ENCODE results near the gene CTBP1.

The CTBP1 gene

DNA sequence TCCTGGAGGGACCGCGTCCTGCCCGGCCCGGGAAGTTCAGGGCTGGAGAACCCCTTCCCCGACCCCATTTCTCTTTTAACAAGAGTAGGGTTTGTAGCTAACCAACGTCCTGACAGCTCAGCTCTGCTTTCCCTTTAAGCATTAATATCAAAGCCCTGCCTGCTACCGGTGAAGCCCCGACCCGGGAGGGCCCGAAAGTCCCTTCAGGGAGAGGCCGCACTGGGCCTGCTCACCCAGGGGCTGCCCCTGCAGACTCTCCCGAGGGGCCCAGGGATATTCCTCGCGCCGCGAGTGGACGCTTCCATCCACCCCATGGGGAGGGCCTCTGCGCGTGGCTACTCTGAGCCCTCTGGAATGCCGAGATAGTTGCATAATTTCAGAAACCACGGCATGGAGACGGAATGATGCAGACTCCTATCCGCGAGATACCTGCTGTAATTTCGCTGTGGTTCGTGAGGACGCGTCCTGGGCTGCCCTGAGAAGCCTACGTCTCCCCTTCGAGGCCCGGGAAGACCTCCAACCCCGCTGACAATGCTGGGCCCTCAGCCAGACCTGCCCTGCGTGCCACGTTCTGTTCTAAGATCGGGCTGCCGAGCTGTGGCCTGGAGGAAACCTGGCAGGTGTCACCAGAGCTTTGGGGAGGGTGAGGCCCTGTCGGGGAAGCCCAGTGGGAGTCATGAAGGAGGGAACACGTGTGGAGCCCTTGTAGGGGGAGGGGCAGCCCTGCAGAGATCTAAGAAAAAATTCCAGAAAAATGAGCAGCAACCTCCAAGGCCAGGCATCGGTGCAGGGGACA is 999 bp upstream of the CTBP1 start:
- peak; percentile 22 for DNase-seq (ENCODE audit: low spot score)

DNA sequence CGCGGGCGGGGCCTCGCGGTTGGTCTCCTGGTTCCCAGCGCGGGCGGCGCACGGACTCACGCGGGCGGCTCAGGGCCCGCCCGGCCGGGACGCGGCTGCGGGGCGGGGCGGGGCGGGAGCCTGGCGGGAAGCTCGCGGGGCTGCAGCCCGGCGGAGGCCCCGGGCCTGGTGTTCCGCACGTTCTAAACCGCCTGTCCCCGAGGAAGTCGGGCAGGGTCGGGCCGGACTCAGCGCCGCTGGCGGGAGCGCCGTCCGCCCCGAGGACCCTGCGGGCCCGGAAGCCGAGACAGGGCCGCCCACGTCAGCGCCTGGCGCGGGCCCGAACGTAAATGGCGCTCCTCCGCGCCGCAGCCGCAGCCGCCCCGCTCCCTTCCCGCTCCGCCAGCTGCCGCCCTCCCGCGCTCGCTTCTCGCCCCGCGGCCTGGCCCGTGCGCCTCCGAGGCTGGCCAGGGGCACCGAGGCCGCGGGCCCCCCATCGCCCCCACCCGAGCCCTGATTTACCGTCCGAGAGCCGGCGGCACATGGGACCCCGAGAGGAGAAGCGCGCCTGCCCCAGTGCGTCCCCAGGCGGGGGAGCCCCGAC is 309 bp upstream of the CTBP1 start:
- DNase-seq (ENCODE audit: low spot score), result peak; percentile 97

DNA sequence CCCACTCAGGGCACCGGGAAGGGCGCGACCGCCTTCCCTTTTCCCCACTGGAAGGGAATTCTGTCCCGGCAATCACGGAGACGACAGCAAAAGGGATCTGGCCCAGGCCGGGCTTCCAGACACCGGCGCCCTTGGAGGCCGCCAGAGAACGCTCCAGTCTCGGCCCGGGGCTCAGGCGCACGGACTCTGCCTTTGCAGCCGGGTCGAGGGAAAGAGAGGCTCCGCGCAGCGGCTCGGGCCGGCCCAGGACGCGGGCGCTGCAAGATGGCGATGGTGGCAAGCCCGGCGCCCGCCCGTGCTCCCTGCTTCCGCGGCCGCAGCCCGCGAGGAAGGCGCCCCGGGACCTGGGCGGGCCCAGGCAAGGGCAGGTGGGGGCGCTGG is 1.1 kb downstream of the CTBP1 start:
- DNase-seq (ENCODE audit: low spot score), result no peak

DNA sequence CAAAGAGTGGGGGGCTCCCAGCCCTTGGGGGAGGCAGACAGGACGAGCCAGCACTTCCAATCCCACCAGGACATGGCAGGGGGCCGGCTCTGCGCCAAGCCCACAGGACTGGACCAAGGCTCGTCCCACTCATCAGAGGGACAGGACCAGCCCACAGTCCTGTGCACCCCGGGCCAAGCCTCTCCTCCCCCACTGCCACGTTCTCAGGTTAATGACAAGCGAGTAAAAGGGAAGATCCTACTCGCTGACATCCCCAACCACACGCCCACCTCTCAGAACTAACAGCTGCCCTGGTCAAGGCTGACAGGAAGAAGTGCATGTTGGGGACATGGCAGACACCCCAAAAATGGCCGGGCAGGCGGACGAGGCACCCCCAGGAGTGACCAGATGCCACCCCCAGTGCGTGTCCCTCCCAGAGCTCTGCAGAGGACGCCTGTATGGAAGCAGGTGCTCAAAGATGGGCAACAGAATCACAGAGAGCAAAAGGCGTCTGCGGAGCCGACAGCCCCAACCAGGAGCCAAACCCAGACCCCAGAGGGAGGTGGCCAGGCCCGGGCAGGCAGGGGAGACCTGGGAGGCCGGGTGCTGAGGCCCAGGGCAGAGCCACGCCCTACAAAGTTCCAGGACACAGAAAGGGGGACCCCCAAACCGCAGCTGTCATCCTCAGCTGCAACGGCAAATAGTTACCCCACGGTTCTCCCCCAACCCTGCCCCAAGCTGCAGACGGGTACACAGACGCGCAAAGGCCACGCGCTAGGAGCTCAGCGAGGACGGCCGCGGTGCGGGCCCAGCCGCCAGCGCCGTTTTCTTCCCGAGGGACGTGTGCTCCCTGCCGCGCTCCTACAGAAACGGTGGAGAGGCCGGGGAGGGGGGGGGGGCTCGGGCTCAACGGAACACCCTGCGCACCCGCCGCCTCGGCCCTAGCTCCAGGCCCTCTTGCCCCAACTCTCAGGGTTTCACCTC is 1.7 kb downstream of the CTBP1 start:
- DNase-seq (ENCODE audit: low spot score), result peak; percentile 63

DNA sequence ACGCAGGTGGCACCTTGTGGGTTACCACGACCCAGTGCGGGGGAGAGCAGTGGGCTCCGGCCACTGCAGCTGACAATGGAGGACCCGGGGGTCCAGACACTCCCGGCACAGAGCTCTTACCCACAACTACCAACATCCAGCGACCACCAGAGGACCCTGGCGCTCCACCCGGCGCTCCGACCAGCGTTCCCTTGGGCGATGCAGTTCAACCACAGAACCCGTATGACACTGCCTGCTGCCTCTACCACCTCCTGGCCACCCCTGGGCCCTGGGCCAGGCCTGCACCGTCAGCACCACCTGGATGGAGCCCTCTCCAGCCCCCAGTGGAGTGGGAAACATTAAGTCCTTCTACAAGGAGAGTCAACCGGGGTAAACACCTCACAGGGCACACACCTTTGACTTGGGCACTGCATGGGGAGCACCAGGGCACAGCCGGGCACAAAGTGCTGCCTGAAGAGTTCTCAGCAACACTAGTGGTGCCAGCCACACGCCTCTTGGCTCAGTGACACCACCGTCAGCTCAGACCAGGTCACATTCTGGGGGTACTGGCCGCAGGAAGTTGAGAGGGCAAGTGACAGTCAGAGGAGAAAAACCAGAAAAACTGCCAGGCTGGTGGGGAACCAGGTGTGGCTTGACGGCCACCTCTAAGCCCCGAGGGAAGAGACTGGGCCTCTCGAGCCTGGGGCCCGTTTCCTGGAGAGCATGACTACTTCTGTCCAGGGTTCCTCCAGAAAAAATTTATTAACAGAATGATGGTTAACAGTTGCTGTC is 2.6 kb downstream of the CTBP1 start:
- peak; percentile 27 for DNase-seq (ENCODE audit: low spot score)

DNA sequence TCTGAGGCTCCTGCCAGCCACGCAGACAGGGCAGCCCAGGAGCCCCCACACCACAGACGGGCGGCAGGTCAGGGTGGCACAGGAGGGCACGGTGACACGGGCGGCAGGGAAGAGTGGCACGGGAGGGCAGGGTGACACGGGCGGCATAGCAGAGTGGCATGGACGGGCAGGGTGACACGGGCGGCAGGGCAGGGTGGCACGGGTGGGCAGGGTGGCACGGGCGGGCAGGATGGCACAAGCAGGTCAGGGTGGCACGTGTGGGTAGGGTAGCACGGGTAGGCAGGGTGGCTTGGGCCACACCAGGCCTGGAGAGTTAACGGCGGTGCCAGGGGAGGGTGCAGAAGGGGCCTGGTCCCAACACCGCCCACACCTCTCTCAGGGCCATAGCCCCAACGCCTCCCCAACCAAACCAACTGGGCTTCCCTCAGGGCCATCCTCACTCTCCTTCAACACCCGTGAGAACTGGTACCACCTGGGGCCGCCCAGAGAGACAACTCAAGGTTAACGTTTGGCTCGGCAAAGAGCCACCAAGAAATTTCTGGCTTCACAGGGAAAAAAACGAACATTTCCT is 3.4 kb downstream of the CTBP1 start:
- no peak for DNase-seq (ENCODE audit: low spot score)

DNA sequence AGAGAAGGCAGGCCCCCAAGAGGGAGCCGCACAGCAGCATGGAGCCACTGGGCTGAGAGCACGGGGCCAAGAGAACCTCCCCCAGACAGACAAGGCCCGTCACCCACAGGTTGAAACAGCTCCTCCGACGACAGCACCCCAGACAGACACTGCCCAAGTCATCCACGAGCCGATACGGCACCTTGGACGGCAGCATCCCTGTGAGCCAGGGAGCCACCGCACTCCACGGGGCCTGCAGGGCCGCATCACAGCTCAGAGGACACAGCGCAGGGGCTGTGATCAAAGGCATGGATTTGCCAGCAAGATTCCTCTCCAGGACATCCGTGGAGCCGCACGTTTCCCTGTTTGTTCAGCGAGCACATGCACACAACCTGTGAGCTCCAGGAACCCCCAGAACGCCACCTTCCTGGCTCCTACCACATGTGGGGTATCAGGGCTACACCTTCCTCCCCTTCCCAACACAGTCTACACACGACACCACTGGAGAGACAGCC is 3.9 kb downstream of the CTBP1 start:
- no peak for DNase-seq (ENCODE audit: low spot score)

DNA sequence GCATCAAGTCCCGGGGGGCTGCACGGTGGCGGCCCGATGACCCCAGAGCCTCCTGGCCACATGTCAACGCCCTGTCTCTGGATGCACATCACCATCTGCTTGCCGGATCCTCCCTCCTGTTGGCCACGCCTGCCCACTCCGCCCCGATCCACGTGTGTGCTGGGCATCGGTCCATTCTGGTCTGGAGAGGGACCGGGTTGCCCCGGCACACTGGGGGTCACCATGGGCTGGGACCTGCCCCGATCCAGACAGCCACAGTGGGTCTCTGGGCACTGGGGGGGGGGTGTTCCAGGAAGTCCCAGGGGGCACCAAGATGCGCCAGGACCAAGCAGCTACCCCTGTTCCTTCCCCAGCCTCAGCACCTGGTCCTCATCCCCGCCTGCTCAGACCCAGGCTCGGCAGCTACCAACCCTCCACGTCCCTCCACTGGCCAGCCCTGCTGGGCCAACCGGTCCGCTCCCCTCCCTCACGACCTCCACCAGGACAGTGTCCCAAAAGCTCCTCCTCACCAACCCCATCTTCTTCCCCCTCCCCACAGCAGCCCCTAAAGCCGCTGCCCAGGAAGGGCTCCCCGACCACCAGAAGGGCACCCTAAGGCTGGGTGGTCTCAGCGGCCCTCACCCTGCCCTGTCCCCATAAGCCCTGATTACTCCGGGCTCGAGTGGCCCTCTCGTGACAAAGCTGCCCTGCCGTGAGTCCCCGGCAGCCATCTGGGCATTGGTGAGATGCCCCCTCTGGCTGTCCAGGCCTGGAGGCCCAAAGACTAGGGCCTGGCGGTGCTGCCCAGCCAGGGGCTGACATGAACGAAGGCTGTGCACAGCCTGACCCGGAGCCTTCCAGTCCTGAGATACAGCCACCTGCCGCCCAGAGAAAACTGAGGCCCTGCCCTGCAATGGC is 4.6 kb downstream of the CTBP1 start:
- peak; percentile 28 for DNase-seq (ENCODE audit: low spot score)

DNA sequence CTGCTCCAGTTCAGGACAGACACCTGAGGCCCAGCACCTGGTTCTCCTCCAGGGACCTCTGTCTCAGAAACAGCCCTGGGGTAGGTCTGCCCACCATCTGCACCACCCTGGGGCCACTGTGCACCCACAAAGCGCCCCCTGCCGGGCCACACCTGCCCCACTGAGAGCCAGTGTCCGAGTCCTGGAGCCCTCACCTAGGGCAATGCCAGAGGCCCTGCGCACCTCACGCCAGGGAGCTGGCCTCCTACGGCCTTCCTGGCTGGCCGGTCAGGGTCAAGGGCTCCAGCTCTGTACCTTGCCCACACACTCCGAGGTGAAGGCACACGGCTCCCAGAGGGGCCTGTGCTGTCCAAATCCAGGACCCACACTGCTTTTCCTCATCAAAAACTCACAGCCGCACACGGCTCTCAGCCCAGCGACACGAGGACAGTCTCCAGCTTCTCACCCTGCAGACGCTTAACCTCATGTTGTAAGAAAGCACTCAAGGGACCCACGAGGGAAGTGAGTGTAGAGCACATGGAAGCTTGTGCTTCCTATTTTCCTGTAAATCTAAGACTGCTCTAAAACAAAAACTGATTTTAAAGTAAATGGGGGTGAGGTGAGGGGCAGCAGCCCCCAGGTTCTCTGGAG is 5.4 kb downstream of the CTBP1 start:
- peak; percentile 27 for DNase-seq (ENCODE audit: low spot score)

DNA sequence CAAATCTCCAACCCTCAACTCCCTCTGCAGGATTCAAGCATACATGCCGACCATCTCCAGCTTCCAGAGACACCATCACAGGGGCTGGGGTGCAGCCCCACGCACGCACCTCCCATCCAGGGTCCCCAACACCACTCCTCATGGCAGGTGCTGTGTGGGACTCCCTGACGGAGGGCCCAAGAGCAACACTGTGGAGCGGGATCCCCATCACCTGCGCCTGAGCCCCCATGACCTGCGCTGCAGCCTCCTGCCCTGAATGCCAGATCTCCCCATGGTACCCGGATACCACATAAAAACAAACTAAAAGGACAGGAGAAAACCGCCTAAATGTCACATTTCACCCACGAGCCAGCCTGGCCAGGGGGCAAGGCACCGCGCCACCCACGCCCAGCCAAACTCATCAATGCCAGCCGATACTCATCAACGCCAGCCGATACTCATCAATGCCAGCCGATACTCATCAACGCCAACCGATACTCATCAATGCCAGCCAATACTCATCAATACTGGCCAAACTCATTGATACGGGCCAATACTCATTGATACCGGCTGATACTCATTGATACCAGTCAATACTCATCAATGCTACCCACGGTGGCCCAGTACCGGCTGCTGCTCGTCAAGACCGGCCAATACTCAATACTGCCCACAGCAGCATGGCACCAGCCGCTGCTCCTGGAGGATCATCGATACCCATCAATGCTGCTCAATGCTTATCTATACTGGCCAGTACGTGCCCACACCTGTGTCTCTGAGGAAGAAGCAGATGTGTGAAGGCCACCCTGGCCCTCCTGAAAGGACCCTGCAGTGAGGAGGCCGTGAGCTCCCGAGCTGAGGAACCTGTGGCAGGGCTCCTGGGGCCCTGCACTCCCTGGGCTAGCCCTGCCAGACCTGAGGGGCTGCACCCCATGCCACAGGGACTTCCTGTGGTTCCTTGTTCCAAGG is 6.2 kb downstream of the CTBP1 start:
- no peak for DNase-seq (ENCODE audit: low spot score)

DNA sequence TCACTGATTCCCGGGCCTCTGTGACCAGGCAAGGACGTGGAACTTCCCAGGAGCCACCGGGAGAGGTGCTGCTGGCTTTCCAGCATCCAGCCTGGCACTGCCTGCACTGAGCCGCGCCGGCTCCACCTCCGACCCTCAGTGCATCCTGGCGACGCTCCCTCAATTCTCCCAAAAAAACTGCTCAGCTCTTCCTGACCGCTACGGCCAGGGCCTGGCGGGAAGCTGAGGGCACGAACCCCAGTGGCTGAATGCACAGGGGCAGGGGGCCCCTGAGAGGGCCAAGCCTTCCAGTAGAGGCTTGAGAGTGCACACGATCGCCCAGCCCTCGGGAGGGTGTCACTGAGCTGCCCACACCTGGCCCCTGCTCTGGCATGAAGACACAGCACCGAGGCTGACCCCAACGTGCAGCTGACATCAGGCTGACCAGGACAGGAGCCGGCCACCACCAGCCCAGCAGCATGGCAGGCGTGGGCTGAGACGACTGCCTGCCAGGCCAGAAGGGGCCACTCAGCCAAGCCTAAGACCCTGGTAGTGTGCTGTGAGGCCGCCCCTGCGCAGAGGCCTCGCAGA is 6.9 kb downstream of the CTBP1 start:
- DNase-seq (ENCODE audit: low spot score), result no peak

DNA sequence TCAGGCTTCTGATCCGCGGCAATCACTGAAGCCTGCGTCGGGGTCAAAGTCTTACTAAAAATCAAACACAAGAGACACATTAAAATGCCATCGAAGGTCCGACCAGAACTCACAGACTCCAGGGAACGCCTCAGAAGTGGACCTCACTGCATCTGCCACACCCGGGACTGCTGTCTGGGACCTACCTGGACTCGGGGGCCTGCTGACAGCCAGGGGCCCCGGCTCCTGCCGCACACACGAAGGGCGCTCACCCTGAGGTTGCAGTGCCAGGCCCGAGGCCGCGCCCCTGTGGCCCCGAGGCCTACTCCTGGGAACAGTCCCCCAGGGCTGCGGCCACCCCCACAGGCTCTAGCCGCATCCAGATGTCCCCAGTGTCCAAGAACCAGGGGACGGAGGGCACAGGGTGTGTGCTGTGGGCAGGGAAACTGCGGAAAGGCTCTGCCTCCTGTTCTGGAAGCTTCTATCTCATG is 7.4 kb downstream of the CTBP1 start:
- DNase-seq (ENCODE audit: low spot score), result no peak

DNA sequence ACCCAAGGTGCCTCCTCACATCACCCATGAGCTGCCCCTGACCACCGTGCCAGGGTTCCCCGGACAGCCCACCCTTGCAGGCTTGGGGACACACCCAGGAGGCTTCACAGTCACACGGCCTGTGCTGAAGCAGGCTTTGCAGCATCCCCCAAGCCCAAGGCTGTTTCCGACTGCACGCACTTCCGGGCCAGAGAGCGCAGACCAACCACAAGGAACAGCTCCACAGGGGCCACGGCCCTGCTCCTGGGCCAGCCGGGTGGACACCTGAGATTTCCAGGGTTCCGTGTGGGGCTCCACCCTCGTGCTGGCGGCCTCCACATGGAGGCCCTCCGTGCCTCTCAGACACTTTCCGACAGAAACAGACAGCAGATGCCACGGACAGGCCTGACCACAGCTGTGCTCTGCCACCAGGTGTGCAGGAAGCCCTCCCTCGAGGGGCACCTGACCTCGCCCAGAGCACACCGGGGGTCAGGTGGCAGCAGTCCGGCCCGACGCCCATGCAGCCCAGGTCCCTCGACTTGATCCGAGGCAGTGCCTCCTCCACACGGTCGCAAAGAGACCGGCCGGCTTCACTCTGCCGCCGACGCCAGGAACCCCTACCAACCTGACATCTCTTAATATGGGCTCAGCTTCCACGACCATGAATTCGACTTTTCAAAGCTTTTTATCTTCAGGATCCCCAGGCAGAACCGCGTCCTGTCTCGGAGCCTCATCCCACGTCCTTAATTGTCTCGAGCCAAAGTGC is 8.0 kb downstream of the CTBP1 start:
- peak; percentile 29 for DNase-seq (ENCODE audit: low spot score)

DNA sequence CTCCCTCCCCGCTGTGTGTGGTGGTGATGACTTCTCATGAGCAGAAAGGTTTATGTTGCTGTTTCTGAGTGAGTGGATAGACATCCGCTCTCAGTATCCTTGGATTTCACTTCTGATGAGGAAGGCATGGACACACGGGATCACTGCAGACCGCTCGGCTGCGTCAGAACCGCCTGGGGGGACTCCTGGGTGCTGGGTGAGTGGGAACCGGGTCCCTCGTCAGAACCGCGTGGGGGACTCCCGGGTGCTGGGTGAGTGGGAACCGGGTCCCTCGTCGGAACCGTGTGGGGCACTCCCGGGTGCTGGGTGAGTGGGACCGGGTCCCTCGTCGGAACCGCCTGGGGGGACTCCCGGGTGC is 9.0 kb downstream of the CTBP1 start:
- no peak for DNase-seq (ENCODE audit: low spot score)

DNA sequence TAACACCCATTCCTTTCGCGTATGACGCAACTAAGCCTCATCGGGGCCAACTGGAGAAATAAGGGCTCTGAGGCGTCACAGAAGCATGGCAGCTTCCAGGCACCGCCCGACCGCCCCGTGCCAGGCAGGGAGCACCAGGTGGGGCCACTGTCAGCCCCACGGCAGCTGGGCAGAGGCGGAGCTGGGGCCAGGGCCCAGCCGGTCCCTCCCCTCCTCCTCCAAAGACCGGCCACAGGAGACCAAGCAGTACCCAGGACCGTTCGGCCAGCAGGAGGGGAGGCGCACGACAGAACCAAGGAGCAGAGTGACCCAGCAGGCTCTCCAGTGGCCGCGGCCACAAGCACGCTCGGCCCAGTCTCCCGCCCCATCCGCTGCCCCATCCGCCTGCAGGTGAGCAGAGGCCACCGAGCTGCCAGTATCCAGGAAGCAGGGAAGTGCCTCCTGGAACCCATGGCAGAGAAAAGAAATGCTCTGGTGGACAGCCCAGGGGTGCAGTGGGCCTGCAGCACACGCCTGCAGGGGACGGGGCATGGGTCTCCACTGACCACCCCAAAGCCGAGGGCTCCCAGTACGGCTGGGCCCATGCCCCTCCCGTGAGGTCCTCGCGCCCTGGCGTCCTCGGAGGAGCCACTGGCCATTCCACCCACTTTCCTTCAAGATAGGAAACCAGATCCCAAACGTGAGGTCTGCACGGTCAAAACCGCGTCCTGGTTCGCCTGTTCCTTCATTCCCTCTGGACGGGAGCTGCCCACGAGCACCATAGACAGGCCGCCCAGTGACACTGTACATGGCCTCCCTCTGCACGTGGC is 9.6 kb downstream of the CTBP1 start:
- peak; percentile 33 for DNase-seq (ENCODE audit: low spot score)

DNA sequence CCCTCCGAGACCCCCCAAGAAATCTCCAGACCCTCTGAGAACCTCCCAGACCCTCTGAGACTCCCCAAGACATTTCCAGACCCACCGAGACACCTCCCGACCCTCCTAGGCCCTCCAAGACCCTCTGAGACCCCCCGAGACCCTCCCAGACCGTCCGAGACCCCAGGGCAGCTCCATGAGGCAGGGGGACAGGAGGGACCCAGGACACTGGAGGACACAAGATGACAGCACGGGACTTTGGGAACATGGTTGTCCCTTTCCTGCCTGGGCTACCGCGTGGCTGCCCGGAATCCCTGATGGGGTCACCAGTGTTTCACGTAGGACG is 10.3 kb downstream of the CTBP1 start:
- peak; percentile 27 for DNase-seq (ENCODE audit: low spot score)
